Measurements from ENCODE around the gene FGF1. TPM values are rescaled to one million over a fixed set of nuclear protein-coding genes. Genes with fewer than 3 reads are reported as not detected.
A peak's percentile ranks its signal among the peaks of the same experiment; 100 is the strongest.

The FGF1 gene
- total RNA-seq, 1 donor from 2014 or later: 1.8 TPM

DNA sequence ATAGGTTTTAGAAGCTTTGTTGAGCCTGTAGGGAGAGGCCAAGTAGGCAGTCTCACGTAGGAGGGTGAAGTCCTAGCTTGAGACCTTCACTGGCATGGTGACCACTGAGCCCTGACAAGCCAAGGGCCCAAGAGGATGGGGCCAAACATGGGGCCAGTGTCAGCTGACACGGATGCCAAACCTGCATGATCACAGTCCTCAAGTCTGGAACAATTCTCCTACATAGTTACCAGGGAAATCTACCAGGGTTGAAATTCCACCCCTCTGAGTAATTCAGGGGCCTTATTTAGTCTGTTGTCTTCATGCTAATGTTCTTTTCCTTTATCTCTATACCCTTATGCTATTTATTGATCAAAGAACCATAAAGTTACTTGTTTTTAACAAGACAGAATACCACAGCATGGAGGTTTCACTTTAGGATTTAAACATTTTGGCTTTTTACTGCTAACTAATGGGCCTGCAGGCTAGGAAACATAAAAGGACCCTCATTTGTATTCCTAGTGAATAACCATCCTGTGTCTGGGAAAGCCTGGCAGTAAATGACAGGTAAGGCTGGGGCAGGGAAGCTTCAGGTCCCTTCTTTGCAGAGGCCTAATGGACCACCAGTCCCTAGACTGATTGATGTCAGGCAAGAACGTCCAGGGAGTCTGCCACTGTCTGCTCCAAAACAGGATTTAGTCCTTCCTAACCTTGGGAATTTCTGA, 140.8 kb downstream of the FGF1 start:
- intact Hi-C loops (cut with DNase I): loop anchor here (5.0 kb wide), 1 partner anchor 393 kb away; no protein-coding TSS in a partner anchor
- Histone ChIP-seq H3K9me3 (no peaks in the 10 kb centered on the region), H3K4me1 (peaks cover 23% of the 10 kb centered on the region), H3K27ac (no peak overlapping the region), H3K4me3 (no peak overlapping the region), H3K36me3 (no peaks in the 10 kb centered on the region), H3K27me3 (no peaks in the 10 kb centered on the region)
- DNase-seq (no peak), ATAC-seq (no peak)
- TF ChIP-seq, protein P1, sequence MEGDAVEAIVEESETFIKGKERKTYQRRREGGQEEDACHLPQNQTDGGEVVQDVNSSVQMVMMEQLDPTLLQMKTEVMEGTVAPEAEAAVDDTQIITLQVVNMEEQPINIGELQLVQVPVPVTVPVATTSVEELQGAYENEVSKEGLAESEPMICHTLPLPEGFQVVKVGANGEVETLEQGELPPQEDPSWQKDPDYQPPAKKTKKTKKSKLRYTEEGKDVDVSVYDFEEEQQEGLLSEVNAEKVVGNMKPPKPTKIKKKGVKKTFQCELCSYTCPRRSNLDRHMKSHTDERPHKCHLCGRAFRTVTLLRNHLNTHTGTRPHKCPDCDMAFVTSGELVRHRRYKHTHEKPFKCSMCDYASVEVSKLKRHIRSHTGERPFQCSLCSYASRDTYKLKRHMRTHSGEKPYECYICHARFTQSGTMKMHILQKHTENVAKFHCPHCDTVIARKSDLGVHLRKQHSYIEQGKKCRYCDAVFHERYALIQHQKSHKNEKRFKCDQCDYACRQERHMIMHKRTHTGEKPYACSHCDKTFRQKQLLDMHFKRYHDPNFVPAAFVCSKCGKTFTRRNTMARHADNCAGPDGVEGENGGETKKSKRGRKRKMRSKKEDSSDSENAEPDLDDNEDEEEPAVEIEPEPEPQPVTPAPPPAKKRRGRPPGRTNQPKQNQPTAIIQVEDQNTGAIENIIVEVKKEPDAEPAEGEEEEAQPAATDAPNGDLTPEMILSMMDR (IDR thresholded peaks at IDR 0.05): no peak

DNA sequence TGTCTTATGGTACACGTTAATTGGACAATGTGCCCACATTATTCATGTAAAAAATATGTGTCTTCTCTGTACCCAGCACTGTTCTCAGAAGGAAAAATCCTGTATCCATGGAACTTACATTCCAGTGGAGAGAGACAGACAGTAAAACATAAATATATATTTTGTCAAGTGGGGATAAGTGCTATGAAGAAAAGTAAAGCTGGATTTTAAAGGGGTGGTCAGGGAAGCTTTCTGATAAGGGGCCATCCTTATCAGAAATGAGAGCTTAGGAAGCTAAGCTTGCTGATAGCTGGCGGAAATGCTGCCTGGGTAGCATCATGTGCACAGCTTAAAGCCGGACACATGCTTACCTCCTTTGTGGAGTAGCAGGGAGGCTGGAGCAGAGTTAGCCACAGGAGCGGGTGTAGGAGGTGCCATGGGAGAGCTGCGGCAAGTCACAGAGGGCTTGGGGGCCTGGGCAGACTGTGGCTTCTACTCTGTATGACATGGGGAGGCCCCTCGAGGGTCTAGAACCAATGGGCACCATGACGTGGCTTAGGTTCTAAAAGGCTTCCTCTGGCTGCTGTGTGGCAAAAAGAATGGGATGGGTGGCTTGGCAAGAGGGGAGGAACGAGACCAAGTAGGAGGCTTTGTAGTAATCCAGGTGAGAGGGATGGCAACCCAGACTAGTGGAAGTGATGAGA, 141.7 kb downstream of the FGF1 start:
- no peak for DNase-seq
- Histone ChIP-seq H3K4me1 (peaks cover 23% of the 10 kb centered on the region), H3K4me3 (no peak overlapping the region), H3K27me3 (no peaks in the 10 kb centered on the region), H3K9me3 (no peaks in the 10 kb centered on the region), H3K27ac (no peak overlapping the region), H3K36me3 (no peaks in the 10 kb centered on the region)
- no peak for ATAC-seq
- intact Hi-C loops (cut with DNase I): no loop called here
- TF ChIP-seq, protein P1 (IDR thresholded peaks at IDR 0.05): no peak

DNA sequence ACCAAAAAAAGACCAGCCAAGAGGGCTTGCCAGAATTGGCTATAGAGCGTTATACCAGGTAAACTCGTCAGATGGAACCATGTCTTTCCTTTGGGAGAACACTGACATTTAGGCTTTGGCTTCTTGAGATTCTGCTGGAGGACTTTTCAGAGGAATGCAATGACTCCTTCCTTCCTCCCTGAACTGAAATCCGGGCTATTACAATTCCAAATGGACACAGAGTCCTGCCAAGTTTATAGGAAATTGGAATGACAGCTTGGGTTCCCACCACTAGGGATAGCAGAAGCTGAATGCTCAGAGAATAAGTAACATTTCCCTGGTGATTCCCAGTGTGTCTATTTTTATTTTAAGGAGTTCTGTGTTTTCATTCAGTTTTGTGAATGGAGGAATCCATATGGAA, 143.0 kb downstream of the FGF1 start:
- DNase-seq: no peak
- peaks cover 23% of the 10 kb centered on the region for H3K4me1 ChIP-seq
- no peaks in the 10 kb centered on the region for H3K9me3 ChIP-seq
- H3K4me3 ChIP-seq: no peak overlapping the region
- TF ChIP-seq, protein P1 (IDR thresholded peaks at IDR 0.05): peak; percentile 36
- ATAC-seq: peak; percentile 53
- H3K27ac ChIP-seq: peak overlapping the region; percentile 56
- no peaks in the 10 kb centered on the region for H3K36me3 ChIP-seq
- intact Hi-C loops (cut with DNase I): no loop called here
- no peaks in the 10 kb centered on the region for H3K27me3 ChIP-seq

Other genes starting within 250 kb of the FGF1 start
- gene ARHGAP26, start 84.3 kb upstream of the FGF1 start, total RNA-seq: 35.4 TPM